ENCODE measurements around the gene CEACAM19.

Gene CEACAM19

GRCh38 chr19:44658069-44658733, 13.1 kb upstream of the CEACAM19 start:
- DNase-seq, result no peak
- peaks cover 4% of the 10 kb centered on the region for H3K4me1 Mint-ChIP-seq
- TF ChIP-seq CTCF (IDR thresholded peaks at IDR 0.05), result no peak
- H3K4me3 Mint-ChIP-seq, result no peak overlapping the region
- peaks cover 6% of the 10 kb centered on the region for H3K27me3 Mint-ChIP-seq (ENCODE audit: low read depth, poor library complexity)
- H3K36me3 Mint-ChIP-seq (ENCODE audit: low read depth), result peaks cover 58% of the 10 kb centered on the region
- H3K9me3 Mint-ChIP-seq, result no peaks in the 10 kb centered on the region
- no peak overlapping the region for H3K27ac Mint-ChIP-seq

DNA sequence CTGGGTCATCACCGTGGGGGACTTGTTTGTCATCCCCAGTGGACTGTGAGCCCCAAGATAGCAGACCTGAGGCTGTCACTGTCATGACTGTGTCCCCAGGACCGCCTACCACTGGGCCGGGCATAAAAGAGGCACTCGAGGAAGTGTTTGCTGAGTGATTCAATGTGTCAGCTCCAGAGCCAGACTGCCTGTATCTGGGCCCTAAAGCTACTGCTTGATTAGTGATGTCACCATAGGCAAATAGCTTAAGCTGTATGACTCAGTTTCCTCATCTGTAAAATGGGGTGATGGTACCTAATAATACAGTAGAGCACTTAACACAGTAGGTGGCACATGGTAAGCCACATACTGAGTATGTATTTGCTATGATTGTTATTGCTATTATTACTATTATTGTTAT, 11.2 kb upstream of the CEACAM19 start:
- Mint-ChIP-seq H3K27ac (no peak overlapping the region), H3K4me3 (no peak overlapping the region), H3K9me3 (no peaks in the 10 kb centered on the region), H3K4me1 (peaks cover 5% of the 10 kb centered on the region), H3K36me3 (ENCODE audit: low read depth) (peaks cover 52% of the 10 kb centered on the region), H3K27me3 (ENCODE audit: low read depth, poor library complexity) (peaks cover 6% of the 10 kb centered on the region)
- no peak for DNase-seq
- no peak for TF ChIP-seq CTCF (IDR thresholded peaks at IDR 0.05)

DNA sequence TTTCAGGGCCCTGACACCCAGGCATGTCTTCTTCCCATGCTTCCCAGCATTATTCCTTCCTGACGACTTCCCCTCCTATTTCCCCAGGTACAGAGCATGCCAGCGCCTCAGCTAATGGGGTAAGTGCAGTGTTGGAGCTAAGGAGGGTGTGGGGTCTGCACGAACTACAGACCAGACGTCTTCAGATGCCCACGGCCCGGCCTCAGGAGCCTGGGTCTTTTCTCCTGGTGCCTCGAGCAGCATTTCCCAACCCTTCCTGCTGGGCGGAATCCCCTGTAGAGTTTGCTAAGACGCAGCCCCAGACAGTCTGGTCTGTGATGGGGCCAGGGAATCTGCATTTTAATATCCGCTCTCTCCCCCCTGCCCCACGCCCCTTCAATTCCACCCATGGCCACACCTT, 10.1 kb upstream of the CEACAM19 start:
- no peak for DNase-seq
- no peaks in the 10 kb centered on the region for H3K9me3 Mint-ChIP-seq
- H3K27ac Mint-ChIP-seq, result no peak overlapping the region
- H3K4me1 Mint-ChIP-seq, result peaks cover 5% of the 10 kb centered on the region
- H3K27me3 Mint-ChIP-seq (ENCODE audit: low read depth, poor library complexity), result peaks cover 6% of the 10 kb centered on the region
- TF ChIP-seq CTCF (IDR thresholded peaks at IDR 0.05), result no peak
- peaks cover 41% of the 10 kb centered on the region for H3K36me3 Mint-ChIP-seq (ENCODE audit: low read depth)
- no peak overlapping the region for H3K4me3 Mint-ChIP-seq

- peaks cover 6% of the 10 kb centered on the region for H3K27me3 Mint-ChIP-seq (ENCODE audit: low read depth, poor library complexity)
- peaks cover 36% of the 10 kb centered on the region for H3K36me3 Mint-ChIP-seq (ENCODE audit: low read depth)
- no peaks in the 10 kb centered on the region for H3K9me3 Mint-ChIP-seq
- peaks cover 5% of the 10 kb centered on the region for H3K4me1 Mint-ChIP-seq
- no peak overlapping the region for H3K27ac Mint-ChIP-seq
- H3K4me3 Mint-ChIP-seq, result no peak overlapping the region
- no peak for TF ChIP-seq CTCF (IDR thresholded peaks at IDR 0.05)
- DNase-seq, result no peak
Observed at GRCh38 chr19:44661904-44662303, 9.4 kb upstream of the CEACAM19 start.

GRCh38 chr19:44662691-44663385, 8.4 kb upstream of the CEACAM19 start:
- no peak for DNase-seq
- Mint-ChIP-seq H3K36me3 (ENCODE audit: low read depth) (peaks cover 26% of the 10 kb centered on the region), H3K27ac (peak overlapping the region; percentile 1), H3K27me3 (ENCODE audit: low read depth, poor library complexity) (peaks cover 6% of the 10 kb centered on the region), H3K4me3 (no peak overlapping the region), H3K9me3 (no peaks in the 10 kb centered on the region), H3K4me1 (peaks cover 5% of the 10 kb centered on the region)
- no peak for TF ChIP-seq CTCF (IDR thresholded peaks at IDR 0.05)

GRCh38 chr19:44663996-44664395, 7.3 kb upstream of the CEACAM19 start:
- H3K36me3 Mint-ChIP-seq (ENCODE audit: low read depth), result peaks cover 16% of the 10 kb centered on the region
- peaks cover 6% of the 10 kb centered on the region for H3K27me3 Mint-ChIP-seq (ENCODE audit: low read depth, poor library complexity)
- no peak for DNase-seq
- H3K27ac Mint-ChIP-seq, result no peak overlapping the region
- no peak overlapping the region for H3K4me3 Mint-ChIP-seq
- H3K9me3 Mint-ChIP-seq, result no peaks in the 10 kb centered on the region
- no peak for TF ChIP-seq CTCF (IDR thresholded peaks at IDR 0.05)
- H3K4me1 Mint-ChIP-seq, result peaks cover 5% of the 10 kb centered on the region
